NCI-H1694 treated with DMSO at 0.1 percent for 48 hours (cell line): ENCODE measurements around the gene PTPRF.

Source experiments
- DNase-seq: peaks from one replicate; lab custom pipeline; 2025; lab: John Stamatoyannopoulos, UW

The PTPRF gene

GRCh38 chr1:43608827-43609226 is 78.1 kb downstream of the PTPRF start:
- no peak for DNase-seq

DNA sequence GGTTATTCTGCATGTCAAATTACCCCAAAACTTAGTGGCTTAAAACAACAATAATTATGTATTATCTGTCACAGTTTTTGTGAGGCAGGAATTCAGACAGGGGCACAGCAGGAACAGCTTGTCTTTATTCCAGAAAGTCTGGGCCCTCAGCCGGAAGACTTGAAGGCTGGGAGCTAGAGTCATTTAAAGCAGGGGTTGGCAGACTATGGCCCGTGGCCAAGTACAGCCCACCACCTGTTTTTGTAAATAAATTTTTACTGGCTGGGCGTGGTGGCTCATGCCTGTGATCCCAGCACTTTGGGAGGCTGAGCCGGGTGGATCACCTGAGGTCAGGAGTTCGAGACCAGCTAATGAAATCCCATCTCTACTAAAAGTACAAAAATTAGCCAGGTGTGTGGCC is 79.7 kb downstream of the PTPRF start:
- peak; percentile 44 for DNase-seq

- DNase-seq = no peak
Measured at GRCh38 chr1:43611950-43612349, 81.3 kb downstream of the PTPRF start.

GRCh38 chr1:43612406-43612805 is 81.7 kb downstream of the PTPRF start:
- no peak for DNase-seq

DNA sequence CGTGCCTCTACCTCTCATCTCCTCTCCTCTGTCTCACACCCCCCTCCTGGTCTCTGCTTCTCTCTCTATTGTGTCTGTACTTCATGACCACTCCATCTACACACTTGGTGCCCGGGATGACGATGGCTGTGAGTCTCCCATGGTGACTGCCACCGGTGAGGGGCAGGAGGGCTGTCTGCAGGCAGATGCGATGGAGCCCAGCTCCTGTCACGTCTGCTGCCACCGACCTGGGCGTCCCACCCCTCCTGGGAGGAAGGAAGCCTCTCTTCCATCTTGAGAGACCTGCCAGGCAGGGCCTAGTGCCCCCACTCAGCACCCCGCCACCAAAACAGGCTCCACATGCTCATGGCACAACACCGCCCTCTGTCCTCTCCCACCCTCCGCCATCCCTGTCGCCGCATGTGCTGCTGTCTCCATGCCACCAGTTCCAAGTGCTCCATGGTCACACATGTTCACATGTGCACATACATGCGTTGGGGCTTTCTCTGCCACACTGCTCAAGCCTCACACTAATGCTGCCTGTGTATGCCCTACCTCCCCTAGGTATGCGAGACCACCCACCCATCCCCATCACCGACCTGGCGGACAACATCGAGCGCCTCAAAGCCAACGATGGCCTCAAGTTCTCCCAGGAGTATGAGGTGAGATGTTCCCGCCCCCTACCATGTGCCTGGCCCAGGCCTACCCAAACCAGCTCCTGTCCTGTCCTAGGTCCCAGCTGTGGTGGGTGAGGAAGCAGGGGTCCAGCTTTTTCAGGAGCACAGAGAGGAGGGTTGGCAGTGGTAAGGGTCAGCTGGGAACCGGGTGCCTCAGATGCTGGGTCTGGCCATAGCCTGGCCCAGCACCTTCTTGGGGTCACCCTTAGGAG is 82.6 kb downstream of the PTPRF start:
- no peak for DNase-seq

GRCh38 chr1:43614211-43614610 is 83.5 kb downstream of the PTPRF start:
- DNase-seq = no peak

DNA sequence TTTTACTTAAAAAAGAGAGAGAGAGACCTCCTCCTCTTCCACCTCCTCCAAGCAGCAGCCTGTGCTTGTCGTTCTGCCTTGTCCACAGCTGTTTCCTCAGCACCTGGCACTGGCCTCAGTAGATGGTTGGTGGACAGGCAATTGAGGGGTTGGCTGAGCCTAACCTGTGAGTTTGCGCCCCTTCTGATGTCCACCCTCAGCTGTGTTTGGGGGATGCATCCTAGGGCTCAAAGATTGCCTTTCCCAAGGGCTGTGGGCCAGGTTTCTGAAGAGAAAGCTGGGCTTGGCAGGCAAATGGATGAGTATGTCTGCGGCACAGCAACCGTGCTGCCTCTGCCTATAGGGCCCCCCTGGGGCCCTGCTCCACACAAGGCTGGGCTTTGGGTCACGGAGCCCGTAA is 84.2 kb downstream of the PTPRF start:
- no peak for DNase-seq

DNA sequence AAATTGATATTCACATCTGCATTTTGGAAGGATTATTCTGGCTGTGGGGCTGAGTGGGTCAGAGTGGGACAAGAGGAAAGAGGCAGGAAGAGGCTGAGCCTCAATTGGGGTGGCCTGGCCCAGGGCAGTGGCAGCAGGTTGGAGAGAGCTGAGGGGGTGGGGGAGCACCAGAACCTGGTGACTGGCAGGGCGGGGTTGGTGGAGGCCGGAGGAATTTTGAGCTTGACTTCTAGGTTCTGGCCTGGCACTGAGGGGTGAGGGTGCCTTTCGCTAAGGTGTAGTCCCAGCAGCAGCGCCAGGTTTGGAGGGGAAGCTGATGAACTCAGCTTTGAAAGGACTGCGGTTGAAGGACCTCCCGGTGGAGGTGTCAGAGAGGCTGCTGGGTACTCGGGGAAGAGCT is 85.7 kb downstream of the PTPRF start:
- DNase-seq = no peak

DNA sequence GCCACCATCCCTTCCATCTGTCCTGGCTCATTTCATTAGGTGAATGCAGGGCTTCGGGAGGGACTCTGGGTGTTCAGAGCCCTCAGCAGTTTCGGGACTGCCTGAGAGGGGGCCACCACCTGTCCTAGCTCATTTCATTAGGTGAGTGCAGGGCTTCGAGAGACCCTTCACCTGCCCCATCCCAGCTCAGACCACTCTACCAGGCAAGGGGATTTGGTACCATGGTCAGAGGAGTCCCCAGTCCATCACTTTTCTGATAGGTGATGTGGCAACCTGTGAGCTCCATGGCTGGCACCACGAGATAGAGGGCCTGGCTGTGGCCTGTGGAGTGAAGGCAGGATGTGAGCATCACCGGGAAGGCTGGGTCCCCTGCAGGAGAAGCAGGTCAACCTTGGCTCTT is 86.3 kb downstream of the PTPRF start:
- no peak for DNase-seq

GRCh38 chr1:43617668-43618067 is 87.0 kb downstream of the PTPRF start:
- DNase-seq = no peak

DNA sequence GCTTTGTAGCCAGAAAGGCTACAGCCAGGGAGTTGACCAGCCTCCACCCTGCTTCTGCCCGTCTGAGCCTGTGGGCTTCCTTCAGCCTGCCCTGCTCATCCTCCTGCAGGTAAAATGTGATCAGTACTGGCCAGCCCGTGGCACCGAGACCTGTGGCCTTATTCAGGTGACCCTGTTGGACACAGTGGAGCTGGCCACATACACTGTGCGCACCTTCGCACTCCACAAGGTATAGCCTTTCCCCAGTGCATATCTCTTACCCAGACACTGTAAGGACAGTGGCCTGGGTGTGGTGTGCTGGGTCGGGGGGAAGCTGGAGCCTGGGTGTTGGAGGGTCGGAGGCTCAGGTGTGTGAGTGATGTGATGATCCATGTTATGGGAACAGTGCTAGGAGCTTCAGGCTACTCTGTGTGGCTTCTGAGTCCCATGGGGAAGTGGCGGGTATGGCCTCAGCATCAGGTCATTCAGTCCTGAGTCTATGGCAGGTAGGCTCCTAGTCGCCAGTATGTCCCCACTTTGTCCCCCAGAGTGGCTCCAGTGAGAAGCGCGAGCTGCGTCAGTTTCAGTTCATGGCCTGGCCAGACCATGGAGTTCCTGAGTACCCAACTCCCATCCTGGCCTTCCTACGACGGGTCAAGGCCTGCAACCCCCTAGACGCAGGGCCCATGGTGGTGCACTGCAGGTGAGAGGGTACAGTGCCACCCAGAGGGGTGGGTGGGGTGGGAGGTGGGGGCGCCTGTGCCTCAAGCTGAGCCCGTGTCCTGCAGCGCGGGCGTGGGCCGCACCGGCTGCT is 88.0 kb downstream of the PTPRF start:
- DNase-seq = no peak

GRCh38 chr1:43619314-43619790 is 88.7 kb downstream of the PTPRF start:
- no peak for DNase-seq

DNA sequence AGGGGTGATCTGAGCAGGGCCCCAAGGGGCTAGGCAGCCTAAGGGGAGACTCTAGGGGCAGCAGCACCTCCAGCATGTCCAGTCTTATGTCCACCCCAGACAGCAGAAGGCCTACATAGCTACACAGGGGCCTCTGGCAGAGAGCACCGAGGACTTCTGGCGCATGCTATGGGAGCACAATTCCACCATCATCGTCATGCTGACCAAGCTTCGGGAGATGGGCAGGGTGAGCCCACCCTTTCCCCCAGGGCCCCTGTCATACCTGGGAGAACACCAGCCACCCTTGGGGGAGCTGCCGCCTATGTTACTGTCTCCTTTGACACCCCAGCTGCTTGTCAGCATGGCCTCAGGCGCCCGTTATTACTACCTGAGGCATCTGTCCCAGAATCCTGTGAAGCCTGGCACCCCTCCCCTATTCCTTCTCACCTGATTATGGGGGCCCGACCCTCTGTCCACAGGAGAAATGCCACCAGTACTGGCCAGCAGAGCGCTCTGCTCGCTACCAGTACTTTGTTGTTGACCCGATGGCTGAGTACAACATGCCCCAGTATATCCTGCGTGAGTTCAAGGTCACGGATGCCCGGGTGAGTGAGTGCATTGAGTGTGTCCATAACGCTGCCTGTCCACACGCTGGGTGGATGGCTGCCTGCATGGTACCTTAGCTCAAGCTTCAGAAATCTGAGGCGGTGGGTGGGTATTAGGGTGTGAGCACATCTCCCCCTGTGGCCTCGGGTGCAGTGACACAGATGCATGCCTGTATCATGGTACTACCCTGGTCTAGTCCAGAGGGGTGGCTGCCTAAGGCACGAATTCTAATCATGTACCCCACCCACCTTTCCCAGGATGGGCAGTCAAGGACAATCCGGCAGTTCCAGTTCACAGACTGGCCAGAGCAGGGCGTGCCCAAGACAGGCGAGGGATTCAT is 89.6 kb downstream of the PTPRF start:
- DNase-seq = no peak

- DNase-seq = no peak
Measured at GRCh38 chr1:43620956-43621355, 90.3 kb downstream of the PTPRF start.

GRCh38 chr1:43621386-43621785 is 90.7 kb downstream of the PTPRF start:
- DNase-seq = no peak

DNA sequence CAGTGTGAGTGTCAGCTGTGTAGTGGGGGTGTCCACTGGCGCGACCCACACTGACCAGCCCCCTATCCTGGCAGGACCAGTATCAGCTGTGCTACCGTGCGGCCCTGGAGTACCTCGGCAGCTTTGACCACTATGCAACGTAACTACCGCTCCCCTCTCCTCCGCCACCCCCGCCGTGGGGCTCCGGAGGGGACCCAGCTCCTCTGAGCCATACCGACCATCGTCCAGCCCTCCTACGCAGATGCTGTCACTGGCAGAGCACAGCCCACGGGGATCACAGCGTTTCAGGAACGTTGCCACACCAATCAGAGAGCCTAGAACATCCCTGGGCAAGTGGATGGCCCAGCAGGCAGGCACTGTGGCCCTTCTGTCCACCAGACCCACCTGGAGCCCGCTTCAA is 91.2 kb downstream of the PTPRF start:
- DNase-seq = no peak

GRCh38 chr1:43622471-43622870 is 91.8 kb downstream of the PTPRF start:
- no peak for DNase-seq

DNA sequence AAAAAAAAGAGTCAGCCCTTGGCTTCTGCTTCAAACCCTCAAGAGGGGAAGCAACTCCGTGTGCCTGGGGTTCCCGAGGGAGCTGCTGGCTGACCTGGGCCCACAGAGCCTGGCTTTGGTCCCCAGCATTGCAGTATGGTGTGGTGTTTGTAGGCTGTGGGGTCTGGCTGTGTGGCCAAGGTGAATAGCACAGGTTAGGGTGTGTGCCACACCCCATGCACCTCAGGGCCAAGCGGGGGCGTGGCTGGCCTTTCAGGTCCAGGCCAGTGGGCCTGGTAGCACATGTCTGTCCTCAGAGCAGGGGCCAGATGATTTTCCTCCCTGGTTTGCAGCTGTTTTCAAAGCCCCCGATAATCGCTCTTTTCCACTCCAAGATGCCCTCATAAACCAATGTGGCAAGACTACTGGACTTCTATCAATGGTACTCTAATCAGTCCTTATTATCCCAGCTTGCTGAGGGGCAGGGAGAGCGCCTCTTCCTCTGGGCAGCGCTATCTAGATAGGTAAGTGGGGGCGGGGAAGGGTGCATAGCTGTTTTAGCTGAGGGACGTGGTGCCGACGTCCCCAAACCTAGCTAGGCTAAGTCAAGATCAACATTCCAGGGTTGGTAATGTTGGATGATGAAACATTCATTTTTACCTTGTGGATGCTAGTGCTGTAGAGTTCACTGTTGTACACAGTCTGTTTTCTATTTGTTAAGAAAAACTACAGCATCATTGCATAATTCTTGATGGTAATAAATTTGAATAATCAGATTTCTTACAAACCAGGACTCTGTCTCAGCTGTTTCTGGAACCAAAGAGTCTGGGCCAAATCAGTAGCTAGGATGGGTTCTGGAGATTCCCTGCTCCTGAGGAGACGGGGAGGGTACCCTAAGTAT is 92.5 kb downstream of the PTPRF start:
- no peak for DNase-seq

DNA sequence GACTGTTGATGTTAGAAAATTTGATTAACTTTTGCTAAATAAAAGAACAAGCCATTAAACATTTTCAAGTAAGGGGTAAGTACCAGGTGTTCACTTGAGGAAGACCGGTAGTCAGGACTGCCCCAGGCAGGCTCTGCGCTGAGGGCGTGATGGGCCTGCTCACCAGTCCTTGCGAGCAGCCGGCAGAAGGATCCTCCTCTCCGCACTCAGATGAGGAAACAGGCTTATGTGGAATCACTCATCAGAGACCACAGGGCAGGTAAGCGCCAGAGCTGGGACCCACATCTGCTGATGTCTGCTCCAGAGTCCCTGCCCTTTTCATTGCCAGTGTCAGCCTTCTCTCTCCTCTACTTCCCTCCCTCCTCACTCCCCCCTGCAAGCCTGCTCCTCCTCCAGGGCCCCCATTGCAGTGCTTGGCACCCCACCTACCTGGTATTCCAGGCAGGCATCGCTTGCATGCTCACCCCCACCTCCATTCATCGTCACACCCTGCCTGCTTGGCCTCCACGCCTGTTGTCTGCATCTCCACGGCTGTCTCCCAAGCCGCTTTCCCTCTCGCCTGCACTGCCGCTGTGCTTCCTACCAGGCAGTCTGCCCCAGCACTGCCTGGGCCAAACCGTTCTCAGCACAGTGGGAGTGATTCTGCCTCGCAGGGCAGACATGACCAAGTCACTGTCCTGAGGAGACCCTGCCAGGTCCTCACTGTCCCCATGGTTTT is 94.5 kb downstream of the PTPRF start:
- DNase-seq = no peak

- no peak for DNase-seq
Measured at GRCh38 chr1:43632135-43632670, 101.5 kb downstream of the PTPRF start.
